Activated T-cell treated with anti-CD3 and anti-CD28 coated beads, Interleukin-2, amount 50 U/mL, for 4 hours (primary cell): ENCODE measurements around the gene PPFIBP1. TPM values are rescaled to one million over a fixed set of nuclear protein-coding genes. Genes with fewer than 3 reads are reported as not detected.

ENCODE experiments used
- ATAC-seq, 2 donors: fragments of 200-7000 bp; cut with Tn5 transposase; one replicate each; pipeline ENCODE4 v1.10.0; 2021
- DNase-seq: peaks from one replicate; pipeline ENCODE4 v3.0.0-alpha.2; 2020
- H3K27me3 Mint-ChIP-seq: one replicate; pipeline ENCODE4 v1.8.0; 2021; ENCODE audit warnings: low read depth, mixed read lengths
- H3K36me3 Mint-ChIP-seq: one replicate; pipeline ENCODE4 v1.8.0; 2022; ENCODE audit warnings: mixed read lengths; ENCODE audit not compliant: insufficient read depth
- H3K4me1 Mint-ChIP-seq: one replicate; pipeline ENCODE4 v1.8.0; 2021; ENCODE audit warnings: low read depth, mixed read lengths
- H3K4me3 Mint-ChIP-seq: one replicate; pipeline ENCODE4 v1.8.0; 2021; ENCODE audit warnings: mild to moderate bottlenecking, moderate library complexity, mixed read lengths
- H3K9me3 Mint-ChIP-seq: one replicate; pipeline ENCODE4 v1.8.0; 2021; ENCODE audit warnings: mixed read lengths
- total RNA-seq, 3 donors: library from RNA; stranded (reverse); gene quantifications; one replicate each; pipeline ENCODE4 v1.2.1, GENCODE V29; 2021

PPFIBP1 gene
- total RNA-seq, 3 donors from 2014 or later: 7.4 to 11.6 (median 10.9) TPM

DNA sequence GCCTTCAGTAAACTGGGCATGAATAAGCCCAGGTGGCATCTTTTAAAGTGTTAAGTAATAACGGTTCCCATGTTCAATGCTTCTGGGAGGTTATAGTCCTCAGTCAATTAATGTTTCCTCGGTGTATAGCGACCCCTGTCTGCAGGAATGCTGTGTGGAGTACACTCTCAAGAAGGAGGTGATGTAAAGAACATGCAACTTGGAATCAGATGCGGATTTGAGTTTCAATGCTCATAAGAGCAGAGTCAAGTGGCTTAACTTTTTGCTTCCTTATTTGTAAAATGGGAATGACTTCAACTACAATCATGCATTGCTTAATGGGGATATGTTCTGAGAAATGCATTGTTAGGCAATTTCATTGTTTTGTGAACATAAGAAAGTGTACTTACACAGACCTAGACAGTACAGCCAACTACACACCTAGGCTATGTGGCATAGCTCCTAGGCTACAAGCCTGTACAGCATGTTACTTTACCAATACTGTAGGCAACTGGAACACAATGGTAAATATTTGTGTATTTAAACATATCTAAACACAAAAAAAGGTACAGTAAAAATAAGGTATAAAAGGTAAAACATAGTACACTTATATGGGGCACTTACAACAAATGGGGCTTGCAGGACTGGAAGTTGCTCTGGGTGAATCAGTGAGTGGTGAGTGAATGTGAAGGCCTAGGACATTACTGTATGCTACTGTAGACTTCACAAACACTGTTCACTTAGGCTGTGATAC, 179.9 kb downstream of the PPFIBP1 start:
- ATAC-seq (peak; percentile 92 to 96), DNase-seq (peak; percentile 58)
- no peaks in the 10 kb centered on the region for H3K4me1 Mint-ChIP-seq

DNA sequence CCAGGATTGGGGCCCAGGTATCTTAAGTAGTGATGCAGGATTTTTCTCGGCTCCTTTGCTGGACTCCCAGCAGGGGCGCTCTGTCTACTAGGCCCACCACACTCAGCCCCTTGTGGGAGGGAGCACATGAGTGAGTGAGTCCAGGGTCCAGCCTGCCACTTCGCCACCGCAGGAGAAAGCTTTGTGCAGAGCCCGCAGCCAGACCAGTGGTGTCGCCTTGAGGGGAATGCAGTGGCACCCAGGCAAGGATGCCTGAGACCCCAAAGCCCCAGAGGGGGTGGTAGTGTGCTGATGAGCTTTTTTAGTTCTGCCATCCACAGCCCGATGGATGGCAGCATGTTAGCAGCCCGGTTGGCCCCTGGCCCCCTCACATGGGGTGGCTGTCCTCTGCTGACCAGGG, 181.3 kb downstream of the PPFIBP1 start:
- DNase-seq (no peak), ATAC-seq (no peak)
- Mint-ChIP-seq H3K4me3 (no peak overlapping the region), H3K4me1 (no peaks in the 10 kb centered on the region), H3K36me3 (no peaks in the 10 kb centered on the region), H3K27me3 (peaks cover 1% of the 10 kb centered on the region), H3K9me3 (no peaks in the 10 kb centered on the region)

More for the DNA sequence above, 179.9 kb downstream of the PPFIBP1 start:
- peaks cover 5% of the 10 kb centered on the region for H3K27me3 Mint-ChIP-seq
- no peaks in the 10 kb centered on the region for H3K36me3 Mint-ChIP-seq
- no peaks in the 10 kb centered on the region for H3K9me3 Mint-ChIP-seq
- H3K4me3 Mint-ChIP-seq: no peak overlapping the region

DNA sequence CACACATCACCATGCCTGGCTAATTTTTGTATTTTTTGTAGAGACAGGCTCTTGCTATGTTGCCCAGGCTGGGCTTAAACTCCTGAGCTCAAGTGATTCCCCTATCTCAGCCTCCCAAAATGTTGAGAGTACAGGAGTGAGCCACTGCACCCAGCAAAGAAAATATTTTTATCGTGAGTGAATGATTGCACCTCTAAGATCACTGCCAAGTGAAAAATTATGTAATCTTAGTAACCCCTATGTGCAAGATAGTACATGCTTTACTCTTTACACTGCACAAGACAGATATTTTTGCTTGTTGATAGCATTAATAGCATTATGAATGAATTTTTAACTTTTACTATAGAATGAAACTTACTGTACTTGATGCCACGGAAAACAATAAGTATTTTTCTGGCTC, 183.2 kb downstream of the PPFIBP1 start:
- ATAC-seq: no peak
- Mint-ChIP-seq H3K4me3 (no peak overlapping the region), H3K9me3 (no peaks in the 10 kb centered on the region), H3K36me3 (peaks cover 3% of the 10 kb centered on the region), H3K27me3 (peaks cover 1% of the 10 kb centered on the region), H3K4me1 (peaks cover 9% of the 10 kb centered on the region)
- no peak for DNase-seq

DNA sequence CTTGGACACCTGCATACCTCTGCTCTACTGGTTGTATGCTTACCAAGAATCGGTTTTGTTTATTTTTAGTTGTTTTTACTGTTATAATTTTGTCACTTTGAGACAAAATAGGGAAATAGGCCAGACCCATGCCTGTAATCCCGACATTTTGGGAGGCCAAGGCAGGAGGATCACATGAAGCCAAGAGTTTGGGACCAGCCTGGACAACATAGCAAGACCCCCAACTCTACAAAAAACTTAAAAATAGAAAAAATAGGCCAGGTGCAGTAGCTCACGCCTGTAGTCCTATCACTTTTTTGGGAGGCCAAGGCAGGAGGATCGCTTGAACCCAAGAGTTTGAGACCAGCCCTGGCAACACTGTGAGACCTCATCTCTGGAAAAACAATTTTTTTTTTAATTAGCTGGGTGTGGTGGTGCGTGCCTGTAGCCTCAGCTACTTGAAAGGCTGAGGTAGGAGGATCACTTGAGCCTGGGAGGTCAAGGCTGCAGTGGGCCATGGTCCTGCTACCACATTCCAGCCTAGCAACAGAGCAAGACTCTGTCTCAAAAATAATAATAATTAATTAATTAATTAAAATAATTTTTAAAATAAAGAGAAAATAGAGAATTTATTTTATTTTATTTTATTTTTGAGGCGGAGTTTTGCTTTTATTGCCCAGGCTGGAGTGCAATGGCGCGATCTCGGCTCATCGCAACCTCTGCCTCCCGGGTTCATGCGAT, 185.4 kb downstream of the PPFIBP1 start:
- DNase-seq (no peak), ATAC-seq (no peak)
- H3K4me3 Mint-ChIP-seq: peak overlapping the region; percentile 97
- peaks cover 20% of the 10 kb centered on the region for H3K4me1 Mint-ChIP-seq
- H3K9me3 Mint-ChIP-seq: no peaks in the 10 kb centered on the region
- peaks cover 1% of the 10 kb centered on the region for H3K27me3 Mint-ChIP-seq
- peaks cover 11% of the 10 kb centered on the region for H3K36me3 Mint-ChIP-seq

DNA sequence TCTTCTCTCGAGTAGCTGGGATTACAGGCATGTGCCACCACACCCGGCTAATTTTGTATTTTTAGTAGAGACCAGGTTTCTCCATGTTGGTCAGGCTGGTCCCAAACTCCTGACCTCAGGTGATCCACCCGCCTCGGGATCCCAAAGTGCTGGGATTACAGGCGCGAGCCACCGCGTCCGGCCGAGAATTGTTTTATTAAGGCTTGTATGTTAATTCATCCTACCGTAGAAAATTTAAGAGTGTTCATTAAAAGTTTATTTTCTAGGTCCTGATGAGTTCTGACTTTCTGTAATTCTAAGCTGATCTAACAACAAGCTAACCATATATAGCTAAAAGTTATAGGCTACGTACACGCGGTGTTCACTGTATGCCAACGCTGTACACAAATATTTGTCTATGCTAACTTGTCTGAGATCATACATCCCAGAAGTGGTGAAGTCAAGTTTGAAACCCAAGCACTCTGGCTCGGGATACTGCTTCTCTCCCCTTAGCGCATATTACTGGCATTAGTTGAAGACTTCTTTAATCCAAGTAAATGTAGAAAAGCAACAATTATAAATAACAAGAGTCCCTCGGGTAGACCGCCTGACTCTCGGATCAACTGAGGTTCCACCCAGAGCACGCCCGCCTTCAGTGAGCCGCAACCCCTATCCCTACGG, 186.1 kb downstream of the PPFIBP1 start:
- no peak for DNase-seq
- peak; percentile 39 for ATAC-seq

DNA sequence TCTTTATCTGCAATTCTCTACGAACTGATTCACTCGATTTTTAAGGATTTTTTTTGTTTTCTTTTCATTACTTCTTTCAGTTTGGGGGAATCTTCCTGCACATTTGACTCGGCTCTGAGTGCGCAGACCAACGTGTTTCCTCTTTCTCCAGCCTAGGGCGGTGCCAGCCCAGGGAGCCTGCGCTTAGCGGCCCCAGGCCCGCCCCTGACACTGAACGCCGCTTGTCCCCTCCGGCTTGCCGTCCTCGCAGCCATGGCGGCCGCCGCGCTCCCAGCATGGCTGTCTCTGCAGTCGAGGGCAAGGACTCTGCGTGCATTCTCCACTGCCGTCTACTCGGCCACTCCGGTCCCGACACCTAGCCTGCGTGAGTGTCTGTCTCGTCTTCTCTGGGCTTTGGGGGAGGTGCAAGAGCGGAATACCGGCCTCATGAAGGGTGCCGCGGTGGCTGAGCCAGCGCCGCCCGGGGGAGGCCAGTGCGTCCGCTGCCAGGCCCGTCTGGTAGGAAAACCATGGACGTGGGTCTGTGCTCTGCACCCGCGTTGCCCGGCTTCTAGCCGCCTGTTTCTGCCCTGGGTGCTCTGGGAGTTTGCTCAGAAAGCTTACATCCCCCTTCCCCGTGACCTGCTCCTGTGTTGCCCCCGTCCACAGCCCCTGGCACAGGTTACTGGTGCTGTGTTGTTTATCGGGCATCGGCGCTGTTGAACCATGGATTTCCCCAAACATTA, 186.7 kb downstream of the PPFIBP1 start, which contains the start of gene MRPS35:
Gene MRPS35, plus strand, starts transcription at position 241 of the 725 bp plus-strand sequence. Its CDS starts 12 bp downstream, at position 253.
- Mint-ChIP-seq H3K4me1 (peaks cover 23% of the 10 kb centered on the region), H3K27me3 (peaks cover 1% of the 10 kb centered on the region), H3K9me3 (no peaks in the 10 kb centered on the region), H3K4me3 (peak within 1 kb of the TSS; percentile 97), H3K36me3 (peaks cover 14% of the 10 kb centered on the region)
- ATAC-seq: peak; percentile 98
- peak; percentile 87 for DNase-seq

More for the DNA sequence above, 186.1 kb downstream of the PPFIBP1 start:
- Mint-ChIP-seq H3K4me3 (peak overlapping the region; percentile 97), H3K36me3 (peaks cover 14% of the 10 kb centered on the region), H3K27me3 (peaks cover 1% of the 10 kb centered on the region), H3K4me1 (peaks cover 23% of the 10 kb centered on the region), H3K9me3 (no peaks in the 10 kb centered on the region)

DNA sequence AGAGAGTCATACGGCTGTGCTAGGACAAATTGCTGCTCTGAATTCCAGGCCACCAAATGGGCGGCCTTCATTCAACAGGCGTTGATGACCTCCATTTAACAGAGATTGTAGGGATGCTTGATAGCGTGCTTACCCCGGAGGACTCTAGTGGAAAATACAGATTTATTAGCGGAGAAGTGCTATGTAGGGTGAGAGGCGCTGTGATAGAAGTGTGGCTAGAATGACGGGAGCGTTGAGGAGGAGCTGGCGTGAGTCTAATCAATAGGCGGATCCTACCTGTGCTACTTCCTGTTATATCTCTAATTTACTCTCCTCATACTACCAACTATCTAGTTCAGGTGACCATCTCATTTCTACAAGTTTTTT, 187.3 kb downstream of the PPFIBP1 start:
- no peaks in the 10 kb centered on the region for H3K27me3 Mint-ChIP-seq

DNA sequence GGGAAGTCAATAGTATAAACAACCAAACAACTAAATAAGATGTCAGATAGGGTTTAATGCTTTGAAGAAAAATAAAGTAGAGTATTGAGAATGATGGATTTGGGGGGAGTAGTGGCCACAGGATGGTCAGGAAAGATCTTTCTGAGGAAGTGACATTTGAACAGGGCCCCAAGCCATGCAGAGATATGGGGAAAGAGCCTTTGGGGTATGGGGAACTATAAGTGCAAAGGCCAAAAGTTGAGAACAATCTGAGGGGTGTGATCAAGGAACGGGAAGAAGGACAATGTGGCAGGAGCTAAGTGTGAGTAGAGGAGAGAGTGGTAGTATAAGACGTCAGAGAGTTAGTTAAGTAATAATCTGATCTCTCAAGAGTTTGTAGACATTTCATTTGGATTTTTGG, 188.0 kb downstream of the PPFIBP1 start:
- H3K9me3 Mint-ChIP-seq: no peaks in the 10 kb centered on the region
- ATAC-seq (no peak), DNase-seq (no peak)
- peaks cover 23% of the 10 kb centered on the region for H3K4me1 Mint-ChIP-seq
- peaks cover 17% of the 10 kb centered on the region for H3K36me3 Mint-ChIP-seq
- peak overlapping the region; percentile 97 for H3K4me3 Mint-ChIP-seq
- no peaks in the 10 kb centered on the region for H3K27me3 Mint-ChIP-seq

More for the DNA sequence above, 187.3 kb downstream of the PPFIBP1 start:
- peaks cover 16% of the 10 kb centered on the region for H3K36me3 Mint-ChIP-seq
- ATAC-seq (peak; percentile 22 to 23), DNase-seq (no peak)
- peaks cover 23% of the 10 kb centered on the region for H3K4me1 Mint-ChIP-seq
- H3K4me3 Mint-ChIP-seq: peak overlapping the region; percentile 97
- no peaks in the 10 kb centered on the region for H3K9me3 Mint-ChIP-seq

DNA sequence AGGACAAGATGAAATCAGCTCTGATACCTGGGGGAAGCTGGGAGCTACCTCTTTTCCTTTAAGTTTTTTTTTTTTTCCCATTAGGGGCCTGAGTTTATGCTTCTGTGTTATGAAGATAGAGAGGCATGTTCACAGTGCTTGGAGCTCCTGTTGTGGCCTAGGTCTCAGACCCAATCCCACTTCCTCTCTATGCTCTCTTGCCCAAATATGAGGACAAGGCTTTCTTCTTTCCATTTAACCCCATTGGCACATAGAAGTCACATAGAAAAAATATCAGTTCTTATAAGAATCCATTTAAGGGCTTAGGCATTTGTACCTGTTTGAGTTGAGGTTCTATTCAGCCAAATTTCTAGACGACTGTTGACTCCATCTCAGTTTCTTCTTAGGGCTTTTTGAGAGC, 199.2 kb downstream of the PPFIBP1 start:
- Mint-ChIP-seq H3K27me3 (no peaks in the 10 kb centered on the region), H3K9me3 (no peaks in the 10 kb centered on the region), H3K4me3 (no peak overlapping the region), H3K36me3 (peaks cover 22% of the 10 kb centered on the region), H3K4me1 (peaks cover 2% of the 10 kb centered on the region)
- no peak for DNase-seq
- ATAC-seq: no peak

DNA sequence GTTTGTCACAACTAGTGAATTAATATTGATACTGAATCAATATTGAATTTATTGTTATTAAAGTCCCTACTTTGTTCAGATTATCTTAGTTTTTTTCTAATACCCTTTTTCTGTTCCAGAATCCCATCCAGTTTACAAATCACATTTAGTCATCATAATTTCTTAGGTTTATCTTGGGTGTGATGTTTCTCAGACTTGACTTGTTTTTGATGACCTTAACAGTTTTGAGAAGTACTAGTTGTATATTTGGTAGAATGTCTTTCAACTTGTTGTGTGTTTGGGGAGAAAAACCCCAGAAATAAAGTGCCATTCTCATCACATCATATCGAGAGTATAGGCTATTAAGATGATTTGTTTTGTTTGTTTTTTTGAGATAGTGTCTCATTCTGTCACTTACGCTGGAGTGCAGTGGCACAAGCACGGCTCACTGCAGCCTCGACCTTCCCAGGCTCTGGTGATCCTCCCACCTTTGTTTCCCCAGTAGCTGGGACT, 206.1 kb downstream of the PPFIBP1 start:
- Mint-ChIP-seq H3K4me3 (no peak overlapping the region), H3K4me1 (no peaks in the 10 kb centered on the region), H3K27me3 (no peaks in the 10 kb centered on the region), H3K9me3 (no peaks in the 10 kb centered on the region), H3K36me3 (peaks cover 29% of the 10 kb centered on the region)
- DNase-seq (no peak), ATAC-seq (no peak)

DNA sequence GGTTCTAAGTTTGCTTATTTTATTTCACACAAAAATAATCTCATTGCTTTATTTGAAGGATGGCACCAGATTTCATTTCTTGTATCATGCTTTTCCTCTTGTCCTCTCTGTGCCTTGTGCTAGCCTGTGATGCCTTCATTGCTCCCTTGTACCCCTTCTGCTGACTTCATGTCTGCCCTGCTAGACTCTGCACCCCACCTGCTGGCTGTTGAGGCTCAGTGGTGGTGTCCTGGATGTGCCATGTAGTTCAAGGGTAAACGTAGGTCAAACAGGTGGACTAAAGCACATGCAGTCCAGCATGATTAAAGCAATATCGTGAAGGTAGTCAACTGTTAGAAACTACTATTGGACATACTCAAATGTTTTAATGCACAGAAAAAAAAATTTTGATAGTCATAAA, 208.3 kb downstream of the PPFIBP1 start:
- ATAC-seq (no peak), DNase-seq (no peak)
- Mint-ChIP-seq H3K36me3 (peaks cover 34% of the 10 kb centered on the region), H3K4me3 (no peak overlapping the region), H3K27me3 (no peaks in the 10 kb centered on the region), H3K4me1 (no peaks in the 10 kb centered on the region), H3K9me3 (no peaks in the 10 kb centered on the region)

DNA sequence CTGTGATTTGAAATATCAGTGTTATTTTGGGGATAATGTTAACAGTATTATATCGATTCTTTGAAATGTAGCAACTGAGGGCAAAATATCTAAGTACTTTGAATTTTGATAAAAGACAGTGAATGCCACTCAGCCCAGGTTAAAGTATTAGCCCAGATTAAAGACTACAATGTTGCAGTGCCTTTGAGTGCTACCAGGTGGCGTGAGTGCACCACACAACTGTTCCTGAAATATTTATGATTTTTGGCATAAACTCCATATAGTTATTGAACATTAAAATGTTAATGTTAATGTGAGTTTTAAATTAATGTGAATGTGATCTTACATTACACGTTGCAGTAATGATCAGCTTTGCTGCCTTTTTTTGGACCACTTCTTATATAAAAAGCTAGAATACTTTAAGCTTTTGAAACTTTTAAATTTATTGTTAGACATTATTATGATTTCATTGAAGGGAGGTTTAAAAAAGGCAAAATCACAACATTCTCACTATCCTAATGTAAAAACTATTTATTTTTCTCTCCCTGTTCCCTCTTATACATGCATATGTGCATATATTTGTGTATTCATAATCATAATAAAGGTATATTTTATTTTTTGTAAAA, 209.1 kb downstream of the PPFIBP1 start:
- no peaks in the 10 kb centered on the region for H3K27me3 Mint-ChIP-seq
- peak; percentile 25 for DNase-seq
- no peaks in the 10 kb centered on the region for H3K4me1 Mint-ChIP-seq
- peaks cover 38% of the 10 kb centered on the region for H3K36me3 Mint-ChIP-seq
- no peak overlapping the region for H3K4me3 Mint-ChIP-seq
- peak; percentile 56 to 66 for ATAC-seq
- no peaks in the 10 kb centered on the region for H3K9me3 Mint-ChIP-seq

DNA sequence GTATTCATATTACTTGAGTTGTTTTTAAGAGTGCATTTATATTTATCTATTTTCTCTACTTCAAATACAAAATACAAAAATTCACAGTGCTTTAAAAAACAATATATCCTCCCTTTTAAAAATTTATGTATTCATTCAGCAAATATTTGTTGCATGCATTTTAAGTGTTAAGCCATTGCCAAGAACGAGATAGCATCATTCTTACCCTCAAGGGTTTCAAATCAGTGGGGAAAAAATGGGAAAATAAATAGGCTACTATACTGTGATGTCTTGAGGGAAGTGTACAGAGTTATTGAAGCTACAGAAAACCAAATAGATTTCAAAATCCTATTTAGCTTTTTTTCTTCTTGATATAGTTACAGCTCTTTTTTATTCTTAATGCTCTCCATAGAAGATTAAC, 209.8 kb downstream of the PPFIBP1 start:
- DNase-seq (no peak), ATAC-seq (no peak)
- Mint-ChIP-seq H3K27me3 (no peaks in the 10 kb centered on the region), H3K4me1 (no peaks in the 10 kb centered on the region), H3K36me3 (peaks cover 36% of the 10 kb centered on the region), H3K4me3 (no peak overlapping the region), H3K9me3 (no peaks in the 10 kb centered on the region)
